Activated CD8-positive, alpha-beta memory T cell treated with anti-CD3 and anti-CD28 coated beads, Interleukin-2, amount 50 U/mL, for 48 hours (primary cell): ENCODE results near the gene STK40.
A peak's percentile ranks its signal among the peaks of the same experiment; 100 is the strongest.

ENCODE experiments used
- DNase-seq: peaks from one replicate; pipeline ENCODE4 v3.0.0-alpha.2; 2020

STK40 gene

DNA sequence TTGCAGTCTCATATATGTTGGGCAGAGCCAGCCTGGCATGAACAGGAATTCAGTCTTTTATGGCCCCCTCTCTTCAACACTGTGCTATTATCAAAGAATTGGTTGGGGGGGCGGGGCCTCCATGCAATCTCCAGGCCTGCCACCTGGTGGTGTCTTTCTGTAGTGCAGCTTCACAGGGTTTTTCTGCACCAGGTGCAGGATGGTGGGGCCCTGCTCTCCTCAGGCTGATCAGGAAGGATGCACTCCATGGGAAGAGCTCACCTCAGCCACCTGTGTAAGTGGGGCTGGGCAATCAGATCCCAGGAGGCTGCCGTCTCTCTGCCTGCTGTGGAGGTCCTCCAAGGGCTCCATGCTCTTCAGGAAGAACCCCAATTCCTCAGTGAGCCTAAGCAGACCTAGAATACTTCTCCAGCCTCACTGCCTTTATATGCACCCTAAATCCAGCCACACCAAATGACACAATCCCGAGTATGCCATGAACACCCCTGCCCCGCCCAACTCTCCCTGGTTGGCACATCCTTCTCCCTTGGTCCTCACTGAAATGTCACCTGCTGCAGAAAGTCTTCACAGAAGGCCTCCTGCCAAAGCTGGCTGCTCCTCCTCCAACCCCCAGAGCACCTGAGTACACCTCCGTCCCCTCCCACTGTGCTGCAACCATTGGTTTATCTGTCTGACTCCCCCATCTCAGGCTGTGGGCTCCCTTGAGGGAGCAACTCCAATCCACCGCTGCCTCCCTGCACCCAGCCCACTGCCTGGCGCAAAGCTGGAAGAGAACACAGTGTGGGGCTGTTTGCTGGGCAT is 16.5 kb downstream of the STK40 start:
- peak; percentile 97 for DNase-seq

DNA sequence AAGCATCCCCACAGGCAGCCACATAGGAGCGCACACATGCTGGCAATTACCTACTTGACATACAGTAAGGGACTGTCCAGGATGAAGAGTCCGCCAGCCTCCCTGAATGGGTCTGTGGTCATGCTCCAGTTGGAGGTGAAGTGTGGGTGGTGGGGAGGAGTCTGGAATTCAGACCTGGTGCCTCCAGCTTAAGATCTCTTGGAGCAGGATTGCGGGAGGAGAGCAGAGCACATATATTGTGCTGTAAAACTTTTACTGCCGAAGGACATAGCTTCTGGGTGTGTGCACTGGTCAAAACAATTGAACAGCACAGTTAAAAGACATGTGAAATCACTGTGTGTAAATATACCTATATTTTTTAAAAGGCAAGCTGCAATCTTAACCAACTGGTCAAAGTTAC is 17.9 kb downstream of the STK40 start:
- DNase-seq: no peak

DNA sequence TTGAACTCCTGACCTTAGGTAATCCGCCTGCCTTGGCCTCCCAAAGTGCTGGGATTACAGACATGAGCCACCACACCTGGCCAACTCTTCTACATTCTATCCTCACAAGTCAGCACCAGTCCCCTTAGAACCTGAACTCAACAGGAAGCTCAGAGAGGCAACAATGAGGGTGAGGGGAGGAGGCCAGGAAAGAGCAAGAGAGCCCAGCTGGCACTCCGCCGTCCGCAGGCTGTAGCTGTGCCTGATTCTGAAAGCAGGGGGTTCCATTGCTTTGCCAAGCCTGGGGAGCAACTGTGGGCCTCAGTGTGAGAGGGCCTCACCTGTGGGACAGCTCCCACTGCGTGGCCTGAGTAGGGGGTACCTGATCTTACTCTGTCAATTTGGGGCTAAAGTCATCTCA is 18.7 kb downstream of the STK40 start:
- DNase-seq: no peak

DNA sequence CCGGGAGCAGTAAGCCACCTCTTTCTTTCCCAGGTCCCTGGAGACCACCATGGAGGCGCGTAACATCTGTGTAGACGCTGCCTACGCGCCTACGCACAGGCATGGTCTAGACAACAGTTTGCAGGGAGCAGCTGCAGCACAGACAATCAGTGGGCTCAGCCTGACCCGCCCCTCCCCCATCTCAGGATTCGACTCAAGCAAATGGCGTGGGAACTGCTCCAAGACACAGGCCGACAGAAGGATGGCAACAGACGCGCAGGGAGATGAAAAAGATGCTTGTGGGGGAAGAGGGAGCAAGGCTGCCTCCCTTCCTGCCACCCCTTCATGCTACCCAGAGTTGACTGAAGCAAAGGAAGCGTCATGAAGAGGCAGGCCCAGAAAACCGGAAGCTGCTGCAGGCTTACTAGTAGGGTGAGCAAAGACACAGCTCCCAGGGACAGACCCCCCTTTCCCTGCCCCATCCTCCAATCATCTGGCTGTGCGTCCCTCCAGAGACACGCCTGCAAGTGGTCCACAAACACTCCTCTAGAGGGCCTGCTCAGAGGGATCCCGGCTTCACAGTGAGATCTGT is 19.5 kb downstream of the STK40 start:
- DNase-seq: no peak

DNA sequence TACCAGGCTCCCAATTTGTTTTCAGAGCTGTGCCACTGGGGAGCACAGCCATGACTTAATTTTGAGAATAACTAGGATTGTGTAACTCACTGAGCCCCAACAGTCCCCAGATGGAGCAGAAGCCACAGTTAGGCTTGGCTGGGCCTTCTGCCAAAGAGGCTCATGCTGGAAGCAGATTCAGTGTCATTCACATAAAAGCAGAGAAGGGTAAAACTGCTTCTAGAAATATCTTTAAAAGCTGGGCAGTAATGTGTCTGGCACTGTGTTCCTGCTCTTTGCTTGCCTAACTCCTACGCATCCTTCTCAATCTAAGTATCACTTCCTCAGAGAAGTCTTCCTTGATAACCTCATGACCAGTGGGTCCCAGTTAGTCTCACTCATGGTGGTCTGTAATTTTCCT is 20.3 kb downstream of the STK40 start:
- no peak for DNase-seq

GRCh38 chr1:36359911-36360550 is 25.7 kb downstream of the STK40 start:
- no peak for DNase-seq

GRCh38 chr1:36359383-36359782 is 26.3 kb downstream of the STK40 start:
- DNase-seq: no peak

DNA sequence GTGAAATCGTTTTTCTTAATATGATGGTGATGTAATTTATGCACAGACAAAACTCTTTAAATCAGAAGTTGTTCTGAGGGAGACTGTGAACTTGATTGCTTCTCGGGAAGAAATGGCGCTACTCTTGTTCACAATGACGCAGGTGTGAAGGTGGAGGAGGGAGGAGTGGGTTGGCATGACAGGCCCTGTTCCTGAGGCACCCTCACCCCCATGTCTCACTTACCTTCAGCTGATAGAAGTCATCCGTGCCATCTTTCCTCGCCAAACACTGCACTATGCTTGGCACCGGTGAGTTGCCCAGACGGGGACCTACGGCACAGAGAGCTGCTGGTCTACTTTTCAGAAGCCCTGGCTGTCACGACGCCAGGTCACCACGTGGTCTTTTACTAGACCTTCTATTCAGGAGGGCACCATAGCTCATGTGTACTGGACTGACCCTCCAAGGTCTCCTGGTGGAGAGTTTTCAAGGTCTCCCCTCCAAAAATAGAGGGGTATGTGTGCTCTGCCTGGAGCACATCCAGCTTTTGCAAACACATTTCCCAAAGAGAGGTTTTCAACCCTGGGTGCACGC is 27.1 kb downstream of the STK40 start:
- no peak for DNase-seq

GRCh38 chr1:36355811-36356210 is 29.9 kb downstream of the STK40 start:
- no peak for DNase-seq

- no peak for DNase-seq
Measured at GRCh38 chr1:36354486-36354885, 31.2 kb downstream of the STK40 start.

GRCh38 chr1:36352910-36353878 is 32.5 kb downstream of the STK40 start:
- no peak for DNase-seq

GRCh38 chr1:36352125-36352909 is 33.4 kb downstream of the STK40 start:
- no peak for DNase-seq

GRCh38 chr1:36351227-36351977 is 34.3 kb downstream of the STK40 start:
- DNase-seq: no peak

DNA sequence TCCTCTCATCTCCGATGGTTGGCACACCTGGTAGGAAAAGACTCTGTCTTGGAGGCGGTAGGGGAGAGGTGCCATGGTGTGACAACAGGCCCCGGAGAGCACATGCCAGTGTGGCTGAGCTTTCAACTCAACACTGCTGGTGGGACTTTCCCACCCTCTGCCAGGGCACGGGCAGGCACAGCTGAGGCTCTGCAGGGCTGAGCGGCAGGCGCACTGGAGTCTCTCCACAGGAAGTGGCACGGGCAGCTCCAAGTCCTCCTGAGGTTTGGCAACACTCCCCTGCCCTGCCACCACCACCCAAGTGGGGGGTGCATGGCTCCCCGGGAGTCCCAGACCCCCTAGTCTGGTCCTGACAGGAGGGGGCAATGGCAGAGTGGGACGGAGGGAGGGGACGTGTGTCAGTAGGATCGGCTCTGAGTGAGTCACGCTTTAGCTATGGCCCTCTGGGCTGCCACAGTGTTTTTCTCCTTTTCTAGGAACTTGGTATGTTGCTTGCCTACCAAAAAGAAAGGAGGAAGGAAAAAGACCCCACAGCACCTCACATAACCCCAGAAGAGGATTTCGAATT is 35.0 kb downstream of the STK40 start:
- DNase-seq: peak; percentile 62

DNA sequence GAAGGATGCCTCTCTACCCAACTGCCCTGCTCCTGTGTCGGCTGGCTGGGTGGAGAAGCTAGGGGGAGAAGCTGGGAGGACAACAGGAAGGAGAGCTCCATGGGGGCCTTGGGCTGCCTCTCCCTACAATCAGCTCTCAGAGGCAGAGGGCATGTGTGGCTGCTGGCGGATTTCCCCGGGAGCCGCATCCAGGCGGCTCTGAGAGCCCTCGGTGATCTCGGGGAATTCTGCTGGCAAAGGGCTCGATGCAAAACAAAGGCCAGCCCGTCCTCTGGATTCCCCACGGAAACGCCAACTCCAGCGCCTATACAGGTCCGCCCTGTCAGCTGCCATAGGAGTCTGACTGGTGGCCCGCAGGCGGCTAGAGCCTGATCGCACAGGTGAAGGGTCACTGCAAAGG is 35.9 kb downstream of the STK40 start:
- no peak for DNase-seq

DNA sequence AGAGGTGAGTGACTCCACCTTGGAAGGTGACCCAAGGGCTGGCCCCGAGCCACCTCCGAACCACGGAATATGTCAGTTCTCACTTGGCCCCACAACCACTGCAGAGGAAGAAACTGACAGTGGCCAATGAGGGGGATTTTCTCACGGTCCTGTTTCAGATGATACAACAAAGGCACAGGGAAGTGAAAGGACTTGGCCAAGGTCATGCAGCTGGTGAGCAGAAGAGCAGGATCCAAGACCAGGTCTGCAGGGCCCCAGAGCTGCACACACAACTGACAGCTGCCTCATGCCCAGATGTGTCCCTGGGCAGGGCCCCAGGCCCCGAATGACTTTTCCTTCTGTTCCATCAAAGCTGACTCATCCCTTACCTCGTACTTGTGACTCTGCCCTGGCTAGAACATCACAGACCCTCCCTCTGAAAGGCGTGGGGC is 36.5 kb downstream of the STK40 start:
- DNase-seq: no peak

- no peak for DNase-seq
Measured at GRCh38 chr1:36346741-36347370, 38.9 kb downstream of the STK40 start.

DNA sequence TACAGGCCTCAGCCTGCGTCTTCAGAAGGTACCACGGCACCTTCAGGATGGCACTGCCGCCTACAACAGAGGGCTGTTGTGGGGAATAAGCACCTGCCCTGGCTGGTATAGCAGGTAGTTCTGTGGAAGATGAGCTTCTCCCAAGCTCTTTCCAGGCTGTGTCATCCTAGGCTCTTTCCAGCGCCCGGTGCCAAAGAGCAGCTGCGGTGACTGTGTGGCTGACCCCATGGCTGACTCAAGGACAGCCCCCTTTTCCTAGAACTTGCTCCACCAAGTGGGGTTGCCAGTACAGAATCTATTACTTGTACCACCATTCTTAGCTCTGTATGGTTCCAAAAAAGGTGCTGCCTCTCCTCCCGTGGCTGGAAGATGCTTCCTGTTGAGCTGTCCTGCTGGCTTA is 40.4 kb downstream of the STK40 start:
- no peak for DNase-seq

DNA sequence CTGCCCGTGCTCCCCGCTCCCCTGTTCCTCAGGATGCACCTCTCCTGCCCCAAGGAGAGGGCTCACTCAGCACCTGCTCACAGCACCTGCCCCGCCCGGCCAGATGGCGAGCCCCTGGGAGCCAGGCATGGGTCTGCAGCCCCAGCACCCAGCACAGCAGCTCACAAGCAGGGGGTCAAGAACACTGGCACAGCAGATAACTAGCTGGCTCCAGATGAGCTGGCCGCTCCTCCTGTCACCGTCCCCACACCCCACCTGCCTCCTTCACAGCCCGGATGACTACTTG is 41.4 kb downstream of the STK40 start:
- DNase-seq: no peak

DNA sequence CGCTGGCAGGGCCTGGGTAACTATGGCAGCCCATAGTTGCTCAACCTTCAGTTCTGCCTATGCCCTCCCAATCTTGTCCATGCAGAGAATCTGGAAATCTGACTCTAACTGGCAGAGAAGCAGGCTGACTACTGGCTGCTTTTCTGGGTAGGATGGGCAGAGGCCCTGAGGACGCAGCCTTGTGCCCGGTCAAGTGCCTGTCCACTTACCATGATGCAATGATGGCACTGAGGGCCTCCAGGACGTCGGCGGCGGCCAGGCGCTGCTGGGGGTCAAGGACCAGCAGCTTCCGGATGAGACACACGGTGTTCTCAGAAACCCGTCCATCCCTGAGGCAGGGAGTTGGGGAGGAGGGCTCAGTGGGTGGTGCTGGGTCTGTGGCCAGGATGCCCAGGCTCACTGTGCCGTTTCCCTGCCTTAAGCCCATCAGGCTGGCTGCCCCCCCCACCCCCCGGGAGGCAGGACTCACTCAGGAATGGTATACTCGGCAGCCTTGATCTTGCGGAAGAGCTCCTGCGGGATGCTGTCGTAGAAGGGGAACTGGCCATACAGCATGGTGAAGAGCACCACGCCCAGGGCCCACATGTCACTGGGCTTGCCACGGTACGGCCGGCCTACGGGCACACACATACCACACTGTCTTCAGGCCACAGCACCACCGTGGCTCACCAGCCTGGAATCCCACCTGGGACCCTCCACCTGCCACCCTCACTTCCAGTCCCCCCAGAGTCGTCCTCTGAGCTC is 41.9 kb downstream of the STK40 start:
- no peak for DNase-seq
